Tibial nerve (tissue), 4 donors: ENCODE data around the gene CHST10. TPM values are rescaled to one million over a fixed set of nuclear protein-coding genes. Genes with fewer than 3 reads are reported as not detected.

Source experiments
- DNase-seq, 2 donors: peaks; one replicate each; pipeline ENCODE4 v3.0.0-alpha.2; 2019; ENCODE audit warnings: low spot score in 2 of 2
- H3K27ac ChIP-seq, 4 donors: fragments of 200-600 bp; sonication (generic) in 3 of 4; one replicate each; pipeline ENCODE4 v1.5.1; 2017 to 2019; ENCODE audit warnings: mild to moderate bottlenecking in 1 of 4
- H3K27me3 ChIP-seq, 2 donors: fragments of 200-600 bp; sonication (generic) in 1 of 2; one replicate each; pipeline versions ENCODE4 v1.5.1 to v1.6.0; 2017 to 2019
- H3K36me3 ChIP-seq, 3 donors: fragments of 200-600 bp; sonication (generic); one replicate each; pipeline ENCODE4 v1.5.1; 2018 to 2019
- H3K4me1 ChIP-seq, 4 donors: fragments of 200-600 bp; sonication (generic) in 3 of 4; one replicate each; pipeline ENCODE4 v1.5.1; 2017 to 2019
- H3K4me3 ChIP-seq, 4 donors: fragments of 200-600 bp; sonication (generic) in 3 of 4; one replicate each; pipeline ENCODE4 v1.5.1; 2017 to 2019; ENCODE audit warnings: mild to moderate bottlenecking in 1 of 4, moderate library complexity in 1 of 4
- H3K9me3 ChIP-seq, 4 donors: fragments of 200-600 bp; sonication (generic) in 3 of 4; one replicate each; pipeline ENCODE4 v1.5.1; 2017 to 2019
- CTCF ChIP-seq, 5 experiments: fragments of 200-600 bp in 3 of 5; fragments of 450-650 bp in 2 of 5; sonication (generic) in 3 of 5; IDR thresholded peaks; one replicate each; pipeline ENCODE4 v1.5.1; 2016 to 2019; ENCODE audit warnings: antibody characterized with exemption in 5 of 5, mild to moderate bottlenecking in 3 of 5, moderate library complexity in 2 of 5
- EP300 ChIP-seq, 2 donors: sonication (generic); formaldehyde crosslinking; IDR thresholded peaks; one replicate each; pipeline ENCODE4 v1.6.1; 2017; ENCODE audit warnings: antibody characterized with exemption in 2 of 2, mild to moderate bottlenecking in 1 of 2
- POLR2A ChIP-seq, 2 donors: fragments of 450-650 bp; IDR thresholded peaks; one replicate each; pipeline ENCODE4 v1.6.1; 2017; ENCODE audit warnings: antibody characterized with exemption in 2 of 2, mild to moderate bottlenecking in 2 of 2, moderate library complexity in 2 of 2
- WGBS, 2 donors: methylation state at CpG; one replicate each; pipeline ENCODE4 v1.1.5; 2018; 5-methylcytosine and 5-hydroxymethylcytosine counted together
- total RNA-seq, 4 donors: library from RNA; depleted of rRNA; stranded (reverse); fragments of >200 nt; gene quantifications; one replicate each; pipeline ENCODE4 v1.1.0, GENCODE V29; 2016

Gene CHST10
- total RNA-seq, 4 donors from 2014 or later, result 9.4 to 17.1 (median 13.0) TPM

GRCh38 chr2:100427111-100427510, 9.6 kb upstream of the CHST10 start:
- WGBS, 2 donors, result 92% methylated on average over 12 of the region's 12 CpGs
- Histone ChIP-seq H3K27me3 (no peaks in the 10 kb centered on the region), H3K36me3 (no peaks in the 10 kb centered on the region), H3K27ac (no peak overlapping the region), H3K4me3 (no peak overlapping the region), H3K4me1 (no peaks in the 10 kb centered on the region), H3K9me3 (peaks cover 0 to 3% (median 0%) of the 10 kb centered on the region in 4 donors)
- TF ChIP-seq CTCF (IDR thresholded peaks at IDR 0.05) (no peak), POLR2A (IDR thresholded peaks at IDR 0.05) (no peak), EP300 (IDR thresholded peaks at IDR 0.05) (no peak)
- DNase-seq, result no peak

- DNase-seq, result no peak
- 83 to 86% methylated on average over 18 of the region's 18 CpGs for WGBS, 2 donors
- H3K4me3 ChIP-seq, result no peak overlapping the region
- H3K4me1 ChIP-seq, result no peaks in the 10 kb centered on the region
- peaks cover 0 to 3% (median 0%) of the 10 kb centered on the region in 4 donors for H3K9me3 ChIP-seq
- H3K27ac ChIP-seq, result no peak overlapping the region
- no peaks in the 10 kb centered on the region for H3K27me3 ChIP-seq
- TF ChIP-seq CTCF (IDR thresholded peaks at IDR 0.05), result no peak
- TF ChIP-seq POLR2A (IDR thresholded peaks at IDR 0.05), result no peak
- TF ChIP-seq EP300 (IDR thresholded peaks at IDR 0.05), result no peak
- H3K36me3 ChIP-seq, result no peaks in the 10 kb centered on the region
Measured at GRCh38 chr2:100426384-100426720, 8.9 kb upstream of the CHST10 start.

GRCh38 chr2:100425573-100426383, 8.3 kb upstream of the CHST10 start:
- Histone ChIP-seq H3K27me3 (no peaks in the 10 kb centered on the region), H3K27ac (no peak overlapping the region), H3K4me3 (no peak overlapping the region), H3K9me3 (no peaks in the 10 kb centered on the region), H3K36me3 (no peaks in the 10 kb centered on the region), H3K4me1 (no peaks in the 10 kb centered on the region)
- DNase-seq, result no peak
- WGBS, 2 donors, result 82 to 84% methylated on average over 15 of the region's 15 CpGs
- no peak for TF ChIP-seq EP300 (IDR thresholded peaks at IDR 0.05)
- TF ChIP-seq POLR2A (IDR thresholded peaks at IDR 0.05), result no peak
- no peak for TF ChIP-seq CTCF (IDR thresholded peaks at IDR 0.05)

- H3K27me3 ChIP-seq, result no peaks in the 10 kb centered on the region
- H3K4me3 ChIP-seq, result no peak overlapping the region
- TF ChIP-seq POLR2A (IDR thresholded peaks at IDR 0.05), result no peak
- TF ChIP-seq EP300 (IDR thresholded peaks at IDR 0.05), result no peak
- no peak for TF ChIP-seq CTCF (IDR thresholded peaks at IDR 0.05)
- WGBS, 2 donors, result 74 to 78% methylated on average over 4 of the region's 4 CpGs
- no peak for DNase-seq
- no peaks in the 10 kb centered on the region for H3K4me1 ChIP-seq
- no peaks in the 10 kb centered on the region for H3K9me3 ChIP-seq
- no peak overlapping the region for H3K27ac ChIP-seq
- no peaks in the 10 kb centered on the region for H3K36me3 ChIP-seq
Measured at GRCh38 chr2:100425107-100425506, 7.6 kb upstream of the CHST10 start.

- DNase-seq, result no peak
- TF ChIP-seq POLR2A (IDR thresholded peaks at IDR 0.05) (no peak), CTCF (IDR thresholded peaks at IDR 0.05) (no peak), EP300 (IDR thresholded peaks at IDR 0.05) (no peak)
- Histone ChIP-seq H3K27ac (no peak overlapping the region), H3K36me3 (no peaks in the 10 kb centered on the region), H3K27me3 (no peaks in the 10 kb centered on the region), H3K4me1 (no peaks in the 10 kb centered on the region), H3K9me3 (no peaks in the 10 kb centered on the region), H3K4me3 (no peak overlapping the region)
- 82 to 87% methylated on average over 4 of the region's 4 CpGs for WGBS, 2 donors
Measured at GRCh38 chr2:100424277-100424875, 6.9 kb upstream of the CHST10 start.
